ENCODE results near the gene TUBB. TPM values are rescaled to one million over a fixed set of nuclear protein-coding genes. Genes with fewer than 3 reads are reported as not detected.

The TUBB gene
- total and polyA plus RNA-seq, 2 of the 8 experiments (the other 6 are each of a cell fraction or from before 2014, with no cell fraction given) = 1,880 to 3,022 TPM

DNA sequence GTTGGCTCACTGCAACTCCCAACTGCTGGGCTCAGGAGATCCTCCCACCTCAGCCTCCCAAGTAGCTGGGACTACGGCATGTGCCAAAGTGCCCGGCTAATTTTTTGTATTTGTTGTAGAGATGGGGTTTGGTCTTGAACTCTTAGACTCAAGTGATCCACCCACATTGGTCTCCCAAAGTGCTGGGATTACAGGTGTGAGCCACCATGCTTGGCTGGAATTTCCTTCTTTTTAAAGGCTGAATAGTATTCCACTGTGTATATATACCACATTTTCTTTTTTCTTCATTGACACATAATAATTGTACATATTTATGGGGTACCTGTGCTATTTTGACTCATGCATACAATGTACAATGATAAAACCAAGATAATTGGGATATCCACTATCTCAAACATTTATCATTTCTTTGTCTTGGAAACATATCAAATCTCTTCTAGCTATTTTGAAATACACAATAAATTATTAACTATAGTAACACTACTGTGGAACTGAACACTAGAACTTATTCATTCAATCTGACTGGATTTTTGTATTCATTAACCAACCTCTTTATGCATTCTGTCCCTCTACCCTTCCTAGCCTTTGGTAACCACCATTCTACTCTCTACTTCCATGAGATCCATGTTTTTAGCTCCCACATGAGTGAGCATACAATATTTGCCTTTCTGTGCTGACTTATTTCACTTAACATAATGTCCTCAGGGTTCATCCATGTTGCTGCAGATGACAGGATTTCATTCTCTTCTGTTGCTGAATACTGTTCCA lies 10.9 kb upstream of the TUBB start:
- whole genome bisulfite sequencing, 2 experiments (ENCODE audit: extremely low coverage in 1 of 2, insufficient coverage in 1 of 2, insufficient read length in 1 of 2, insufficient replicate concordance in 2 of 2, low coverage in 1 of 2, low lambda C conversion rate in 2 of 2, missing lambda C conversion rate in 1 of 2) = 94% methylated on average over 2 of the region's 2 CpGs; no CpG with 5 or more reads in 1 of the 2 experiments
- Histone ChIP-seq H3K27me3 (replicated peaks in 1 of 4; ENCODE audit: control insufficient read depth in 3 of 4, extremely low read depth in 1 of 4, insufficient read depth in 3 of 4, low read length in 3 of 4) (no peaks in the 10 kb centered on the region), H3K4me3 (ENCODE audit: extremely low read depth in 1 of 4, insufficient read depth in 2 of 4, low read depth in 3 of 4, low read length in 4 of 4) (no peak overlapping the region), H3K4me2 (ENCODE audit: insufficient read depth in 1 of 2, low read depth in 2 of 2, low read length in 2 of 2) (no peak overlapping the region), H3K4me1 (replicated peaks in 1 of 4; ENCODE audit: control insufficient read depth in 3 of 4, insufficient read depth in 4 of 4, low read length in 3 of 4) (no peaks in the 10 kb centered on the region; a peak in 1 of 7 replicates), H2BK15ac (ENCODE audit: low read length) (no peak overlapping the region), H4K91ac (replicated peaks; ENCODE audit: insufficient read length, low read length) (no peak overlapping the region), H3K14ac (ENCODE audit: insufficient read length) (no peak overlapping the region), H3K79me2 (ENCODE audit: control insufficient read depth in 1 of 2, insufficient read depth in 2 of 2, low read length in 2 of 2) (no peaks in the 10 kb centered on the region), H2BK12ac (ENCODE audit: low read depth, low read length) (no peak overlapping the region), H3K23ac (ENCODE audit: insufficient read length) (no peak overlapping the region), H3K36me3 (ENCODE audit: control insufficient read depth in 2 of 4, insufficient read depth in 4 of 4, low read length in 3 of 4) (peaks cover 26 to 62% (median 46%) of the 10 kb centered on the region in 4 experiments), H2AK5ac (ENCODE audit: low read depth, low read length) (no peak overlapping the region), H4K20me1 (replicated peaks in 1 of 2; ENCODE audit: control insufficient read depth in 1 of 2, insufficient read depth in 2 of 2, low read length in 2 of 2) (peaks cover 0 to 5% of the 10 kb centered on the region in 2 experiments), H3K9ac (replicated peaks in 1 of 4; ENCODE audit: extremely low read depth in 1 of 4, low read depth in 3 of 4, low read length in 3 of 4) (no peak overlapping the region), H2BK20ac (ENCODE audit: low read length) (no peak overlapping the region), H3K9me3 (ENCODE audit: insufficient read depth in 2 of 2, low read depth in 1 of 2, low read length in 1 of 2) (no peaks in the 10 kb centered on the region), H3K56ac (replicated peaks; ENCODE audit: insufficient read length, low read depth, low read length) (no peak overlapping the region), H3K27ac (ENCODE audit: low read depth, low read length) (no peak overlapping the region), H2AFZ (ENCODE audit: low read length) (no peak overlapping the region), H2BK5ac (ENCODE audit: low read depth, low read length) (no peak overlapping the region), H2BK120ac (replicated peaks; ENCODE audit: low read depth, low read length) (no peak overlapping the region), H3K79me1 (ENCODE audit: low read depth, low read length) (no peaks in the 10 kb centered on the region; the same call in 1 of the 2 replicates), H4K5ac (ENCODE audit: insufficient read length, low read depth, low read length) (no peak overlapping the region), H4K8ac (ENCODE audit: extremely low read depth, insufficient read depth, low read length) (no peak overlapping the region), H3K23me2 (ENCODE audit: low read depth, low read length) (no peaks in the 10 kb centered on the region), H3K18ac (ENCODE audit: extremely low read depth, low read length) (no peak overlapping the region), H3K4ac (replicated peaks; ENCODE audit: insufficient read length, low read depth, low read length) (no peak overlapping the region)
- FAIRE-seq (no peak), DNase-seq (ENCODE audit: low read depth in 1 of 2, low spot score in 2 of 2) (no peak)
- CTCF ChIA-PET (ENCODE audit: partially characterized antibody) = interaction anchor here (0.7 to 1.9 kb wide), 7 partner anchors 9 to 37 kb away, joined by 3 to 8 read pairs (median 3); partner anchors contain the start of gene DHX16
- POLR2A ChIA-PET (ENCODE audit: partially characterized antibody) = interaction anchor here (0.7 to 35.9 kb wide), 5 partner anchors 9 to 240 kb away, joined by 3 to 732 read pairs (median 4); partner anchors contain the start of genes MDC1, MRPS18B, NRM and PPP1R10
- TF ChIP-seq RXRA (IDR thresholded peaks at IDR 0.05; ENCODE audit: insufficient read depth, low read depth, low read length) (no peak), SUZ12 (IDR thresholded peaks at IDR 0.05; ENCODE audit: low read length) (no peak), TAF1 (IDR thresholded peaks at IDR 0.05; ENCODE audit: low read depth, low read length) (no peak), CBX5 (IDR thresholded peaks at IDR 0.05; ENCODE audit: low read depth, low read length) (no peak), POLR2AphosphoS5 (IDR thresholded peaks at IDR 0.05; ENCODE audit: low read depth, low read length) (no peak), CBX8 (IDR thresholded peaks at IDR 0.05; ENCODE audit: borderline replicate concordance, low read depth, low read length) (no peak), FOSL1 (IDR thresholded peaks at IDR 0.05; ENCODE audit: insufficient read depth, low read depth, low read length) (no peak)
- TF ChIP-seq, protein P1, sequence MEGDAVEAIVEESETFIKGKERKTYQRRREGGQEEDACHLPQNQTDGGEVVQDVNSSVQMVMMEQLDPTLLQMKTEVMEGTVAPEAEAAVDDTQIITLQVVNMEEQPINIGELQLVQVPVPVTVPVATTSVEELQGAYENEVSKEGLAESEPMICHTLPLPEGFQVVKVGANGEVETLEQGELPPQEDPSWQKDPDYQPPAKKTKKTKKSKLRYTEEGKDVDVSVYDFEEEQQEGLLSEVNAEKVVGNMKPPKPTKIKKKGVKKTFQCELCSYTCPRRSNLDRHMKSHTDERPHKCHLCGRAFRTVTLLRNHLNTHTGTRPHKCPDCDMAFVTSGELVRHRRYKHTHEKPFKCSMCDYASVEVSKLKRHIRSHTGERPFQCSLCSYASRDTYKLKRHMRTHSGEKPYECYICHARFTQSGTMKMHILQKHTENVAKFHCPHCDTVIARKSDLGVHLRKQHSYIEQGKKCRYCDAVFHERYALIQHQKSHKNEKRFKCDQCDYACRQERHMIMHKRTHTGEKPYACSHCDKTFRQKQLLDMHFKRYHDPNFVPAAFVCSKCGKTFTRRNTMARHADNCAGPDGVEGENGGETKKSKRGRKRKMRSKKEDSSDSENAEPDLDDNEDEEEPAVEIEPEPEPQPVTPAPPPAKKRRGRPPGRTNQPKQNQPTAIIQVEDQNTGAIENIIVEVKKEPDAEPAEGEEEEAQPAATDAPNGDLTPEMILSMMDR (IDR thresholded peaks at IDR 0.05; ENCODE audit: control extremely low read depth in 1 of 3, insufficient read depth in 1 of 3, low read depth in 1 of 3, low read length in 3 of 3) = no peak
